Mucosa of stomach (tissue), 1 donor: ENCODE data around the gene GMDS.

Experiments
- H3K27me3 ChIP-seq: one replicate; pipeline ENCODE4 v1.7.0; 2013; ENCODE audit warnings: mild to moderate bottlenecking, low read length; ENCODE audit not compliant: control insufficient read depth, insufficient read depth
- H3K36me3 ChIP-seq: one replicate; pipeline ENCODE4 v1.7.0; 2013; ENCODE audit warnings: low read length; ENCODE audit not compliant: control insufficient read depth, insufficient read depth
- H3K4me1 ChIP-seq: one replicate; pipeline ENCODE4 v1.7.0; 2013; ENCODE audit warnings: mild to moderate bottlenecking, low read length; ENCODE audit not compliant: control insufficient read depth, insufficient read depth
- H3K4me3 ChIP-seq: one replicate; pipeline ENCODE4 v1.7.0; 2013; ENCODE audit warnings: low read length
- H3K9ac ChIP-seq: one replicate; pipeline ENCODE4 v1.7.0; 2013; ENCODE audit warnings: mild to moderate bottlenecking, low read length, moderate library complexity
- H3K9me3 ChIP-seq: one replicate; pipeline ENCODE4 v1.7.0; 2013; ENCODE audit warnings: mild to moderate bottlenecking, low read length, moderate library complexity; ENCODE audit not compliant: control insufficient read depth
- donor health status: Pancreatic carcinoma.

GMDS gene

DNA sequence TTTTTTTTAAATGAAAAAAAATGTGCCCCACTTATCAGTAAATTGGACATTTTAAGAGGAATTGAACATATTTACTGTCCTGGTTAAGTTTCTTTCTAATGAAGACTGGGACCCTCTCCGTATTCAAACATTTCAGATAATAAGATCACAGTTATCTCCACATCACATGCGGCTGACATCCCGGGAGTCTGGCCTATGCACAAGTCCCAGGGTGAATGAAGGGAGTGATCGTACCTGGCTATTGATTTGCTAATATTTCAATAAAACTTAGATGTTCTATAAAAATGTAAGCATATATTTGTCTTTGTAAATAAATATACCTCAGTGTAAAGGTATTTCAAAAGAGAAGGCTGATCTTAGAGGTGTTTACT is 577.6 kb downstream of the GMDS start:
- Histone ChIP-seq H3K9ac (no peak overlapping the region), H3K9me3 (no peaks in the 10 kb centered on the region), H3K27me3 (no peaks in the 10 kb centered on the region), H3K4me1 (no peaks in the 10 kb centered on the region), H3K4me3 (no peak overlapping the region), H3K36me3 (no peaks in the 10 kb centered on the region)

DNA sequence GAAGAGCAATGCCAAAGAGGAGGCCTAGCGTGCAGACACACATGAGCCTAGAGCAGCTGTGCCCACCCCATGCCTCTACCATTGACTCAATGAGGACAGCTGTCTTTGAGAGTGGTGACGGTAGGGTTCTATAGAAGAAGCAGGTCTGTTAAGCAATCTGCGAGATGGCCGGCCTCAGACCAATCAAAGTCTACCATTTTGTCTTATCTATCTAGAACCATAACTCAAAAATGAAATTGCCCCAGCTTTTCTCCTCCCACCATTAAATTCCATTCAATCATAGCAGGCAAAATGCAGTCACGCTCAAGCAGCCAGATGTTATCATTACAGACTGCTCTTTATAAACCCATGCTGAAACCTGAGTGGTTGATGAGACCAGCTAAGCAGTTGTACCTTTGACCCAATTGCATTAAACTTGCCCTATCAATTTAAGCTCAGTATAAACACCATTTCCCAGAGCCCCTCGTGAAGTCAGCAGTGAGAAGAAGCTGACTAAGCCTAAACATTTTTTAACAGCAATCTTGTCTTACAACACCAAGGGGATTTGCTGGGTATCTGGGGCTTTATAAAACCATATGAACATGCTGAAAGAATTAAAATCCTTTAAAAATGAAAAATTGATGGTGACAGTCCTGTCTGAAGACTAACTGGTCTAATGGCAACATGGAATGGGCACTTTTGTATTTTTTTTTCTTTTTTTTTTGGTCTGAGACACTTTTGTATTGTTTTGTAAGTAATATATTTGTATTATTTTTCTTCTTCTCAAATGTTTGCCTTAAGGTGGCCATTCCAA is 578.2 kb downstream of the GMDS start:
- no peak overlapping the region for H3K9ac ChIP-seq
- H3K4me1 ChIP-seq: no peaks in the 10 kb centered on the region
- H3K9me3 ChIP-seq: no peaks in the 10 kb centered on the region
- no peaks in the 10 kb centered on the region for H3K27me3 ChIP-seq
- no peaks in the 10 kb centered on the region for H3K36me3 ChIP-seq
- H3K4me3 ChIP-seq: no peak overlapping the region

DNA sequence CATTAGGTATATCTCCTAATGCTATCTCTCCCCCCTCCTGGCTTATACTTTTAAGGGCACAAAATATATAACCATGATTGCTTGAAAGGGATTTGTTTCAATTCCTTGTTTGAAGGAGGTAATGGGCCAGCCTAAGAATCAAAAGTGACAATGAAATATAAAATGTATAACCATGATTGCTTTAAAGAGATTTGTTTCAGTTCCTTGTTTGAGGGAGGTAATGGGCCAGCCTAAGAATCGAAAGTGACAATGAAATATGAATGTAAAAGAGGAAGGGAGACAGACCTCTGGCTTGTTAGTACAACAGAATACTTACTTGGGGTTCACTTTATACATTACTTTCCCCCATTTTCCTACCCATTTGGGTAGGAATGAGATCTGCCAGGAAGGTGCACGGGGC is 580.2 kb downstream of the GMDS start:
- Histone ChIP-seq H3K4me3 (no peak overlapping the region), H3K9me3 (no peaks in the 10 kb centered on the region), H3K36me3 (peaks cover 4% of the 10 kb centered on the region), H3K27me3 (no peaks in the 10 kb centered on the region), H3K4me1 (no peaks in the 10 kb centered on the region), H3K9ac (no peak overlapping the region)

DNA sequence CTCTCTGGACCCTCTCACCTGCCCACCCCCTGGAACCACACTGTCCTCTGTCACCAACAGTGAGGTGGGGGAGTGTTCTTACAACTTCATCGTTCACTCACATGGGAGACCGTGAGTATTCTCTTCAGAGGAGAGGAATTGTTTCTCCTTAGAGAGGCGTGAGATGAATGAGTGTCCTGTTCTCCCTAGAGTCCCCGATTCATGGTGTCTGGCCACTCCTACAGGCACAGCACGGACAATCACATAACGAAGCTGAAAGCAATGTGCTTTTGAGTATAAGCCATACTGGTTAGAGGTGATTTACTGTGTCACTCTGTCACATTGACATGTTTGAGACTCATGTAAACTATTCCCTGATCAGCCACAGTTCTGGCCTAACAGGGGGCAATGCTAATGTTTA is 581.1 kb downstream of the GMDS start:
- Histone ChIP-seq H3K36me3 (peaks cover 4% of the 10 kb centered on the region), H3K4me3 (no peak overlapping the region), H3K9ac (no peak overlapping the region), H3K27me3 (no peaks in the 10 kb centered on the region), H3K9me3 (no peaks in the 10 kb centered on the region), H3K4me1 (no peaks in the 10 kb centered on the region)

DNA sequence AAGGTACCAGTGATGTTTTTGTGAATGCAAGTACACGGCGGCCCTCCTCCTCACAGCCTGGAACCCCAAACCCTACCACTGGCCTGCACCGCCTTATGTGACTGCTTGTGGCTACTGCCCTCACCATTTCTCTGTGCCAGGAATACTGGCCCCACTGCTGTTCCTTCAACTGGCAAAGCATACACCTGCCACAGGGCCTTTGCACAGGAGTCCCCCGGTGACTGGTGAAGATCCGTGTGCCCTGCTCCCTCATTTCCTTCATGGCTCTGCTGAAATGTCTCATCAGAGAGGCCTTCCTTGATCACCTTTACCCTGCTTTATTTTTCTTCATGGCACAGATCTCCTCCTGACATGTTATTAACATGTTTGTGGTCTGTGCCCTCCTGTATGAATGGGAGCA is 581.9 kb downstream of the GMDS start:
- Histone ChIP-seq H3K9ac (no peak overlapping the region), H3K4me3 (no peak overlapping the region), H3K4me1 (no peaks in the 10 kb centered on the region), H3K36me3 (peaks cover 4% of the 10 kb centered on the region), H3K27me3 (no peaks in the 10 kb centered on the region), H3K9me3 (no peaks in the 10 kb centered on the region)

DNA sequence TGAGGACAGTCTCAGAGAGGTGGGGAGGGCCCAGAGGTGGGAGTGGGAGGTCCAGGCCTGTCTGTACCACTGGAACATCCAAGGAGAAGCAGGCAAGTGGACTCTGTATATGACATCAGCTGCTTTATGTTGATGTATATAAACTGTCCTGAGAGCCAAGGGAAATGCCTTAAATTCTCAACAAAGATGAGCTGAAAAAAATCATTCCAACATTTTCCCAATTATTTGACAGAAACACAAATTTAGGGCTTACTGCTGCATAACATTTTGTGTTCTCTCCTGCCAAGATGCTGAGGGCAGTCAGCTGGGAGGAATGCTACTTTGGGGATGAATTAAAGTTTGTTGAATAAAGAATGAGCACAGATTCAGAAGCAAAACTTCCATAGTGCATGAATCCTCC is 582.9 kb downstream of the GMDS start:
- peaks cover 4% of the 10 kb centered on the region for H3K36me3 ChIP-seq
- no peaks in the 10 kb centered on the region for H3K4me1 ChIP-seq
- H3K27me3 ChIP-seq: no peaks in the 10 kb centered on the region

DNA sequence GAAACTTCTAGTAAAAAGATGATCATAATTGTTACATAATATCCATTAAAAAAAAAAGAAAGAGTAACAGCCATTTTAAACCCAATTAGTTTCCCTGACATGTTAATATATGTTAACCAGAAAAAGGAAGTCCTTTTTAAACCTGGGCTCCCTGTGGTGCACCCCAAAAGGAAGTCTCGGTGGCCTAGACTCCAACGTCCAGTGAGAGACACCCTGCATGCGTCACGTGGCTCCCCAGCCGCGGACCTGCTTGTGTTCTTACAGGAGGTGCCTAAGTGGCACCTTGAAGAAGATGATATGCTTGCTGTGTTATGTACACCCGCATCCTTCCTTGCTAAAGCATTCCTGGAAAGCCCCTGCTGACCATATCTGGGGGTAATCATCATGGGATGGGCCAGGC is 585.6 kb downstream of the GMDS start:
- no peak overlapping the region for H3K9ac ChIP-seq
- no peaks in the 10 kb centered on the region for H3K9me3 ChIP-seq
- H3K4me3 ChIP-seq: no peak overlapping the region
- H3K4me1 ChIP-seq: no peaks in the 10 kb centered on the region
- H3K27me3 ChIP-seq: no peaks in the 10 kb centered on the region
- H3K36me3 ChIP-seq: peaks cover 4% of the 10 kb centered on the region

More for the DNA sequence above, 582.9 kb downstream of the GMDS start:
- Histone ChIP-seq H3K9ac (no peak overlapping the region), H3K4me3 (no peak overlapping the region), H3K9me3 (no peaks in the 10 kb centered on the region)

DNA sequence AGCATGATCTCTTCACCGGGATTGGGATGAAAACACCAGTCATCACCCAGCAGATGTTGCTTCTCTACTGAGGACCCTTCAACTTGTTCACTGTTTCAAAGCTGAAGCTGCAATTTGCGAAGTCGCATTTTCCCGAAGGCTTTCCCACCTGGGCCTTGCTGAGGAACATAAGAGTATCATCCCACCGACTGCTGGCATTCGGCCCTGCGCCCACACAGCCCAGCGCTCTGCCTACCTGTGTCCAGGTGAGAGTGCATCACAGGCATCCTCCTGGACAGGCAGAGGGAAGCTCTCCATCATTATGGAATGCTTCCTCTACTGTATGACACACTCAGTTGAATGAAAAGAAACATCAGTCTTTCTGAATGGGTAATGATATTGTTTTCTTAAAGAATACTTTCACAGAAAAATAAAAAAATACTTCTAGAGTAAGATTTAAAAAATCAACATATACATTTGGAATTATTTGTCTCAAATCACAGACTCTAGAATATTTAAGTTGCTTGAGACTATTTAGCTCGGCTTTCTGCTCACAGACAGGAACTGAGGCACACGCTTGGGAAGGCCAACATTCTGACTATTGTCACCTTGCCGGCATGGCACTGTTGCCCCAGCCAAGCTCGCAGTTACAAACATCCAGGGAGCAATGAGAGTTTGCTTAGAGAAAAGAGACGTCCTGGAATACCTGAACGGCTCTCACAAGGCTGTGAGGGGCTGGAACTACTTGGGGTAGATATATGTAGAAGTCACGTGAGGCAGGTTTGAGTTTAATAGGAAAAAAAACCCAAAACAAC is 587.0 kb downstream of the GMDS start:
- peaks cover 4% of the 10 kb centered on the region for H3K36me3 ChIP-seq
- no peak overlapping the region for H3K4me3 ChIP-seq
- H3K27me3 ChIP-seq: no peaks in the 10 kb centered on the region
- no peaks in the 10 kb centered on the region for H3K9me3 ChIP-seq
- no peak overlapping the region for H3K9ac ChIP-seq
- no peaks in the 10 kb centered on the region for H3K4me1 ChIP-seq

DNA sequence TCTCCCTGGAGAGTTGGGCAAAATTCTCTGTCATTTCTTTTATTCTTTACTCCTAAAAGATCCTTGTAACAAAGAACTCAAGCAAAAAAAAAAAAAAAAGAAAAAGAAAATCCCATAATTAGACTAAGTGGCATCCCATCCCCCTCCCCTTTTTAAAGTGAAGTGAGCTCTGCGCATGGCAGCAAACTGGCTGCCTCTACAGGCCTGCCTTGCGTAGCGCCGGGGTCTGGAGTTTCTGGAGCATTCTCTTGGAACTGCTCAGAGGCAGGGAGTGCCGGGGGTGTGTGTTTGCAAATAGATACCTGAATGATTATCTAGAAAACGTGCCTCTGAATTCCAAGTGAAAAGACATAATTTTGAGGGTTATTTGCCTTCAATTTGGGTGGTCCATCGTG is 587.6 kb downstream of the GMDS start:
- Histone ChIP-seq H3K4me1 (no peaks in the 10 kb centered on the region), H3K9me3 (no peaks in the 10 kb centered on the region), H3K27me3 (no peaks in the 10 kb centered on the region), H3K36me3 (peaks cover 4% of the 10 kb centered on the region), H3K4me3 (no peak overlapping the region), H3K9ac (no peak overlapping the region)

DNA sequence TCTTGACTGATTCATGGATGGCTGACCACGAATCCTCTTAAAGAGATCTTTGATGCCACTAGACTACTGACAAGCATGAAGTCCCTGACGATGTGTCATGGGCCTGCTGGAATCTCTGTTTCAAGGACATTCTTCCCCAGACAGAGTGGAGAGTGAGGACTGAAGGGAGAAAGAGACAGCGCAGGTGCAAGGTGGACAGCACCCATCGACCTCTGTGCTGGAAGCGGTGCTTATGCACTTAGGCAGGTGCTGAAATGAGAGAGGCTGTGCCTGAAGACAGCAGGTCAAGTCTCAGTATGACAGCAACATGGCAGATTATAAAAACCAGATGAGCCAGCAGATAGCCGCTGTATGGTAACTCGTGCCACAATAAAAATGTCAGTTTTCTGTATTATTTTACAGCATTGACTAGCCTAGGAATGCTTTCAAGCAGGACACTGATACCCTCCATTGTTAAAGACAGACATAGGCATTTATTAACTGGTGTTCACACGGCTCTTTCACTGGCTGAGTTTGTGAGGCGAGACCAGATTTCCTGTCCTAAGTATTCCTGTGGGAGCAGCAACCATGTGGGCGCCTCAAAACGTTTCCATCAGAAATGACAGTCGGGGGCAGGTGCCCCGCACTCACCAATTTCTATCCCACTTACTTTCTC is 588.2 kb downstream of the GMDS start:
- H3K27me3 ChIP-seq: no peaks in the 10 kb centered on the region
- H3K4me1 ChIP-seq: no peaks in the 10 kb centered on the region
- no peak overlapping the region for H3K4me3 ChIP-seq
- H3K9ac ChIP-seq: no peak overlapping the region
- H3K36me3 ChIP-seq: peaks cover 4% of the 10 kb centered on the region
- H3K9me3 ChIP-seq: no peaks in the 10 kb centered on the region

DNA sequence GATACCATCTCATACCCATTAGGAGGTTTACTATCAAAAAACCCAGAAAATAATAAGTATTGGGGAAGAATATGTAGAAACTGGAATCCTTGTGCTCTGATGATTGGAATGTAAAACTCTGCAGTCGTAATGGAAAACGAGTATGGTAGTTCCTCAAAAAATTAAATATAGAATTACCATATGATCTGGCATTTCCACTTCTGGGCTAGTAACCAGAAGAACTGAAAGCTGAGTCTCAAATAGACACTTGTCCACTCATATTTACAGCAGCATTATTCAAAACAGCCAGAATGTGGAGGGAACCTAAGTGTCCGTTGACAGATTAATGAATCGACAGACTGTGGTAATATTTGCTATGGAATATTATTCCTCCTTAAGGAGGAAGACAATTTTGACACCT is 591.4 kb downstream of the GMDS start:
- H3K9ac ChIP-seq: no peak overlapping the region
- no peaks in the 10 kb centered on the region for H3K4me1 ChIP-seq
- no peaks in the 10 kb centered on the region for H3K36me3 ChIP-seq
- no peaks in the 10 kb centered on the region for H3K9me3 ChIP-seq
- H3K27me3 ChIP-seq: no peaks in the 10 kb centered on the region
- H3K4me3 ChIP-seq: no peak overlapping the region

DNA sequence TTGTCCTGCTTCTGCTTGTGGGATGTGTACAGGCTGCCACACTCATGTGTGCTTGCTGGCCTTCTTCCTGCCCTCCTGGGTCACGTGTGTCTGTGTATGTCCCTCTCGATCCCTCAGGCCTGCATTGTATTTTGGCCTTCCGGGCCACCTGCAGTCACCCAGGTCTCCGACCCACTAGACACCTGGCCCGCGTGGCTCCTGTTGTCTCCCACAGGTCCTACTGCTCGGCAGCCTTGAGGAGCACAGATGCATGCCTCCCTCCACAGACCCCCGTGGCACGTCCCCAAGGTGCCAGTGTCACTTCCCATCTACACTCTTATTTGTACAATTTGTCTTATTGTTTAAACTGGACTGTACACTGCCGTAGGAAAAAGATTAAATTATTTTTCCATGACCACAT is 592.6 kb downstream of the GMDS start:
- Histone ChIP-seq H3K27me3 (no peaks in the 10 kb centered on the region), H3K36me3 (no peaks in the 10 kb centered on the region), H3K9me3 (no peaks in the 10 kb centered on the region), H3K4me1 (no peaks in the 10 kb centered on the region), H3K4me3 (no peak overlapping the region), H3K9ac (no peak overlapping the region)
